Smooth muscle cell (in vitro differentiated cells): ENCODE data around the gene PDZD4. TPM values are rescaled to one million over a fixed set of nuclear protein-coding genes. Genes with fewer than 3 reads are reported as not detected.

ENCODE experiments used
- DNase-seq: peaks from one replicate; lab custom pipeline; 2025; ENCODE audit not compliant: unreplicated experiment; lab: John Stamatoyannopoulos, UW
- H2AFZ ChIP-seq: fragments of 200-600 bp; sonication (generic); 2 replicates; pipeline ENCODE4 v1.6.0; 2016; ENCODE audit warnings: antibody characterized with exemption, low read depth, mild to moderate bottlenecking
- H3F3A ChIP-seq: fragments of 200-600 bp; sonication (generic); 2 replicates; pipeline ENCODE4 v1.6.0; 2017; ENCODE audit warnings: antibody characterized with exemption, low read depth
- H3K27ac ChIP-seq: fragments of 200-600 bp; sonication (generic); 2 replicates; pipeline ENCODE4 v1.5.1; 2016; ENCODE audit warnings: low read depth, mild to moderate bottlenecking
- H3K27me3 ChIP-seq: fragments of 200-600 bp; sonication (generic); 2 replicates; pipeline ENCODE4 v1.6.1; 2016; ENCODE audit warnings: low read depth, mild to moderate bottlenecking
- H3K36me3 ChIP-seq: fragments of 200-600 bp; sonication (generic); 2 replicates; pipeline ENCODE4 v1.5.1; 2016; ENCODE audit warnings: low read depth
- H3K4me1 ChIP-seq: fragments of 200-600 bp; sonication (generic); 2 replicates; pipeline ENCODE4 v1.5.1; 2016; ENCODE audit warnings: low read depth
- H3K4me2 ChIP-seq: fragments of 200-600 bp; sonication (generic); 2 replicates; pipeline ENCODE4 v1.6.0; 2016; ENCODE audit warnings: mild to moderate bottlenecking
- H3K4me3 ChIP-seq: fragments of 200-600 bp; sonication (generic); 2 replicates; pipeline ENCODE4 v1.5.1; 2016; ENCODE audit warnings: mild to moderate bottlenecking
- H3K79me2 ChIP-seq: fragments of 200-600 bp; sonication (generic); 2 replicates; pipeline ENCODE4 v1.6.0; 2016; ENCODE audit warnings: low read depth, mild to moderate bottlenecking
- H3K9ac ChIP-seq: fragments of 200-600 bp; sonication (generic); 2 replicates; pipeline ENCODE4 v1.6.0; 2016; ENCODE audit warnings: low read depth
- H3K9me3 ChIP-seq: fragments of 200-600 bp; sonication (generic); replicated peaks from 2 replicates; pipeline ENCODE4 v1.5.1; 2016; ENCODE audit warnings: low read depth
- H4K20me1 ChIP-seq: fragments of 200-600 bp; sonication (generic); 2 replicates; pipeline ENCODE4 v1.6.0; 2016; ENCODE audit warnings: low read depth
- CTCF ChIP-seq: fragments of 200-600 bp; sonication (generic); IDR thresholded peaks from 2 replicates; pipeline ENCODE4 v1.5.1; 2017; ENCODE audit warnings: borderline replicate concordance, mild to moderate bottlenecking, antibody characterized with exemption; ENCODE audit not compliant: insufficient read depth, poor library complexity, severe bottlenecking
- WGBS: methylation state at CpG from one replicate; pipeline ENCODE4 v1.1.7; 2016; ENCODE audit warnings: low lambda C conversion rate; 5-methylcytosine and 5-hydroxymethylcytosine counted together
- polyA plus RNA-seq: library from polyadenylated mRNA; unstranded; fragments of >200 nt; fragmentation: Nextera tagmentation; extraction: Ambion mirVana; gene quantifications from 2 replicates; pipeline ENCODE4 v1.2.1, GENCODE V29; 2016
- total RNA-seq: library from RNA; depleted of rRNA; stranded (reverse); fragments of >200 nt; gene quantifications from 2 replicates; pipeline ENCODE4 v1.2.3, GENCODE V29; 2014

PDZD4 gene
- total and polyA plus RNA-seq, 2 experiments from 2014 or later: 2.3 to 3.1 TPM

DNA sequence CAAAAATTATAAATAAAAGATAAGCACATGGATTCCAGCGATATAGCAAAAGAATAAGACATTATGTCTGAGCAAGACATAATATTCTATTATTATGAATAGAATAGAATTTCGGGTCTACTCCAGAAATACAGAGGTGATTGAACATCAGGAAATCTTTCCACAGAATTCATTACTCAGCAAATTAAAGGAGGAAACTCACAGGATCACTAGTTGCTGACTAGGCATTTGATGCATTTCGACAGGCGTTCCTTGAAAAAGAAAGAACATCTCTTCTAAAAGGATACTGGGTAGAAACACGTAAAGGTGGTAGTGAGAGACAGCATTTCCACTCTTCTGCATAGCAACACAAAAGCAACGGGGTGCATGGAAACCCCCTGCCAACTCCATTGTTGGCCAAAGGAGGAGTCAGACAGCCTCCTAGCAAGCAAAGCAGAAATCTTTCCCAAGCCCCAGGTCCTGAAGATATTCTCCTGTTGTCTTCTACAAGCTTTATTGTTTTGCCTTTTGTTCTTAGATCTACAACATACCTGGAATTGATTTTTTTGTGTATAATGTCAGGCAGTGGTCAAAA is 14.3 kb upstream of the PDZD4 start:
- Histone ChIP-seq H3K9me3 (no peaks in the 10 kb centered on the region), H3K4me2 (no peak overlapping the region), H3K27ac (no peak overlapping the region), H3K79me2 (no peaks in the 10 kb centered on the region), H3K9ac (no peak overlapping the region), H3K27me3 (peaks cover 9% of the 10 kb centered on the region), H3K4me3 (no peak overlapping the region), H3K36me3 (no peaks in the 10 kb centered on the region), H3F3A (no peaks in the 10 kb centered on the region), H4K20me1 (no peaks in the 10 kb centered on the region), H2AFZ (no peak overlapping the region), H3K4me1 (no peaks in the 10 kb centered on the region)
- TF ChIP-seq CTCF: no peak
- DNase-seq: no peak
- WGBS: 48% methylated on average over 6 of the region's 6 CpGs

DNA sequence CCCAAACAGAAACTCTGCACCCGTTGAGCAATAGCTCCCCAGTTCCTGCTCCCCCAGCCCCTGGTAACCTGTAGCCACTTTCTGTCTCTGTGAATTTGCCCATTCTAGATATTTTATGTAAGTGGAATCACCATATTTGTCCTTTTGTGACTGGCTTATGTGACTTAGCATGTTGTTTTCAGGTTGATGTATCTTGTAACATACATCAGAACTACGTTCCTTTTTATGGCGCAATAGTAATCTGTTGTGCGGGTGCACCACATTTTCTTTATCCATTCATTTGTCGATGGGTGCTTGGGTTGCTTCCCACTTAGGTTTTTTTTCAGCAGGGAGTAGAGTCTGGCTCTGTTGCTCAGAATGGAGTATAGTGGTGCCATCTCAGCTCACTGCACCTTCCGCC is 6.6 kb upstream of the PDZD4 start:
- no peak for TF ChIP-seq CTCF
- no peaks in the 10 kb centered on the region for H3K79me2 ChIP-seq
- no peak overlapping the region for H3K4me3 ChIP-seq
- H3F3A ChIP-seq: no peaks in the 10 kb centered on the region
- H2AFZ ChIP-seq: no peak overlapping the region
- H3K9me3 ChIP-seq: no peaks in the 10 kb centered on the region
- no peak for DNase-seq
- H3K27me3 ChIP-seq: no peaks in the 10 kb centered on the region
- H3K9ac ChIP-seq: no peak overlapping the region
- H3K4me1 ChIP-seq: no peaks in the 10 kb centered on the region
- no peaks in the 10 kb centered on the region for H3K36me3 ChIP-seq
- no peaks in the 10 kb centered on the region for H4K20me1 ChIP-seq
- no peak overlapping the region for H3K4me2 ChIP-seq
- 89% methylated on average over 6 of the region's 6 CpGs for WGBS
- no peak overlapping the region for H3K27ac ChIP-seq

DNA sequence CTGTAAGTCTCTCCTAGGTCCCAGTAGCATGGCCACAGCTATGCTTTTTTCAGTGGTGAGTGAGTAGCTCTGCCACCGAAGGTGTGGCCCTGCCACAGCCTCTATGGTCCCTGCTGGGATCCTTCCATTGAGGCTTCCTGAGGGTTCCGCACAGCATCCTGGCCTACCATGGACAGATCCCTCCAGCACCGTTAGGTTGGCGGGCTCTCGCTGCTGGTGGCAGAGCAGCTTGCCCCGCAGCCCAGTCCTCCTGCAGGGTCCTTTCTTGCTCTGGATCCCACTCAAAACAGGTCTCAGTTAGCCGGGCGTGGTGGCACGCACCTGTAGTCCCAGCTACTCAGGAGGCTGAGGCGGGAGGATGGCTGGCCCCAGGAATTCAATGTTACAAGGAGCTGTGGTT is 2.4 kb upstream of the PDZD4 start:
- H3K79me2 ChIP-seq: no peaks in the 10 kb centered on the region
- H2AFZ ChIP-seq: no peak overlapping the region
- TF ChIP-seq CTCF: no peak
- no peak overlapping the region for H3K4me3 ChIP-seq
- no peak overlapping the region for H3K9ac ChIP-seq
- H3K4me1 ChIP-seq: peaks cover 6% of the 10 kb centered on the region
- no peak overlapping the region for H3K4me2 ChIP-seq
- no peaks in the 10 kb centered on the region for H3K9me3 ChIP-seq
- no peak for DNase-seq
- 75% methylated on average over 9 of the region's 10 CpGs for WGBS
- H4K20me1 ChIP-seq: no peaks in the 10 kb centered on the region
- no peak overlapping the region for H3K27ac ChIP-seq
- no peaks in the 10 kb centered on the region for H3K36me3 ChIP-seq
- no peaks in the 10 kb centered on the region for H3F3A ChIP-seq
- H3K27me3 ChIP-seq: peaks cover 5% of the 10 kb centered on the region

- Histone ChIP-seq H3K9ac (no peak overlapping the region), H2AFZ (no peak overlapping the region), H4K20me1 (no peaks in the 10 kb centered on the region), H3F3A (no peaks in the 10 kb centered on the region), H3K4me1 (peaks cover 6% of the 10 kb centered on the region), H3K79me2 (no peaks in the 10 kb centered on the region), H3K4me3 (no peak overlapping the region), H3K36me3 (no peaks in the 10 kb centered on the region), H3K4me2 (no peak overlapping the region), H3K9me3 (no peaks in the 10 kb centered on the region), H3K27ac (no peak overlapping the region), H3K27me3 (peaks cover 5% of the 10 kb centered on the region)
- 81% methylated on average over 18 of the region's 23 CpGs for WGBS
- no peak for TF ChIP-seq CTCF
- DNase-seq: no peak
These were observed 1.2 kb upstream of the PDZD4 start for GRCh38 chrX:153831429-153832150.
